Heart right ventricle (tissue), 16 donors: ENCODE measurements around the gene BTAF1. TPM values are rescaled to one million over a fixed set of nuclear protein-coding genes. Genes with fewer than 3 reads are reported as not detected.
"Not testable (repeated sequence)": the region's sequence is repeated elsewhere in the genome, so short reads cannot be mapped to it uniquely, and the experiment has no call there.

Experiments
- ATAC-seq, 8 donors: fragments of 200-7000 bp; cut with Tn5 transposase; one replicate each; pipeline ENCODE4 v1.9.1; 2020; ENCODE audit warnings: mild to moderate bottlenecking in 8 of 8, moderate library complexity in 8 of 8, moderate number of reproducible peaks in 1 of 8
- DNase-seq, 2 donors: peaks; one replicate each; pipeline ENCODE4 v3.0.0-alpha.2; 2020
- H3K27ac ChIP-seq, 10 donors: fragments of 200-600 bp; sonication (generic) in 2 of 10; one replicate each; pipeline versions ENCODE4 v1.5.0 to v1.8.0; 2020 to 2022; ENCODE audit warnings: mild to moderate bottlenecking in 3 of 10
- H3K27me3 ChIP-seq, 7 donors: fragments of 200-600 bp; one replicate each; pipeline ENCODE4 v1.8.0; 2021 to 2022; ENCODE audit warnings: mild to moderate bottlenecking in 2 of 7
- H3K36me3 ChIP-seq, 9 donors: fragments of 200-600 bp; sonication (generic) in 1 of 9; one replicate each; pipeline versions ENCODE4 v1.5.0 to v1.8.0; 2020 to 2022; ENCODE audit warnings: mild to moderate bottlenecking in 2 of 9
- H3K4me1 ChIP-seq, 9 donors: fragments of 200-600 bp; sonication (generic) in 1 of 9; one replicate each; pipeline versions ENCODE4 v1.5.0 to v1.8.0; 2020 to 2022; ENCODE audit warnings: mild to moderate bottlenecking in 4 of 9
- H3K4me3 ChIP-seq, 10 donors: fragments of 200-600 bp; sonication (generic) in 2 of 10; one replicate each; pipeline versions ENCODE4 v1.5.0 to v1.8.0; 2020 to 2022; ENCODE audit warnings: mild to moderate bottlenecking in 7 of 10, moderate library complexity in 2 of 10
- H3K9me3 ChIP-seq, 11 donors: fragments of 200-600 bp in 10 of 11; sonication (generic) in 2 of 11; one replicate each; pipeline versions ENCODE4 v1.5.0 to v1.8.0; 2013 to 2022; ENCODE audit warnings: mild to moderate bottlenecking in 2 of 11, control low read depth in 1 of 11, moderate library complexity in 1 of 11
- WGBS, 2 donors: extraction: QIAGEN DNeasy Blood & Tissue Kit; methylation state at CpG; one replicate each; pipeline ENCODE4 v1.1.7; 2013; ENCODE audit warnings: inconsistent platforms in 1 of 2; 5-methylcytosine and 5-hydroxymethylcytosine counted together
- intact Hi-C, 10 donors: fragments of 100-400 bp; cut with DNase I; formaldehyde crosslinking; loops; one replicate each; pipeline versions ENCODE4 v1.11.1 to v1.14.2; 2022
- polyA plus RNA-seq, 2 donors: library from polyadenylated mRNA; stranded (reverse); fragments of 200-250 nt; gene quantifications; one replicate each; pipeline ENCODE4 v1.2.3, GENCODE V29; 2013
- total RNA-seq, 10 donors: library from RNA; stranded (reverse); fragmentation: NEBNext Ultra II Directional in 3 of 10; extraction: Animal tissue kit (Norgen Biotek cat#: 25700) in 3 of 10; gene quantifications; one replicate each; pipeline versions ENCODE4 v1.2.1 to v1.2.4, GENCODE V29; 2021 to 2023
- TF ChIP-seq, protein P1 (sequence below), 9 donors: fragments of 200-600 bp; sonication (generic) in 2 of 9; IDR thresholded peaks; one replicate each; pipeline versions ENCODE4 v1.5.0 to v1.8.0; 2021 to 2022; ENCODE audit warnings: antibody characterized with exemption in 9 of 9, mild to moderate bottlenecking in 5 of 9, moderate library complexity in 1 of 9
- donor health status: Arrhythmogenic right ventricular cardiomyopathy.
- donor health status: ischemic (EF 13 %, LVEDD 7.1; RV severe dilation, severe dysfunction).
- donor health status: healthy with polysubstance abuse.
- donor health status: DM: no; HTN: yes; CAD: no.
- donor health status: DM: no; HTN: no; CAD: no.
- donor health status: ischemic (EF 25% LVEDD 6.9; RV normal size, moderate dysfunction).
- donor health status: ischemic (EF 25% LVEDD 5.7; RV mildly dilated, moderate dysfunction).
- donor health status: healthy.
- donor health status: DM: yes; HTN: yes; CAD: no.
- donor health status: Ischemic cardiomyopathy.
- donor health status: ischemic (EF 35%, LVEDD 5.7; RV mildly dilated, moderate dysfunction).
- donor health status: nonischemic (EF 11% LVEDD 7.7; RV severe dilation, severe dysfunction).
- donor health status: DM: yes; HTN: yes; CAD: no.
- donor health status: PGD.
- donor health status: ischemic (EF 29% LVEDD 5.4; RV normal size, mild dysfunction).
- donor health status: nonischemic (EF 23%, LVEDD 6.1; RV moderate dilation, normal function).

BTAF1 gene
- total and polyA plus RNA-seq, 12 donors, result 4.3 to 14.7 (median 12.2) TPM

DNA sequence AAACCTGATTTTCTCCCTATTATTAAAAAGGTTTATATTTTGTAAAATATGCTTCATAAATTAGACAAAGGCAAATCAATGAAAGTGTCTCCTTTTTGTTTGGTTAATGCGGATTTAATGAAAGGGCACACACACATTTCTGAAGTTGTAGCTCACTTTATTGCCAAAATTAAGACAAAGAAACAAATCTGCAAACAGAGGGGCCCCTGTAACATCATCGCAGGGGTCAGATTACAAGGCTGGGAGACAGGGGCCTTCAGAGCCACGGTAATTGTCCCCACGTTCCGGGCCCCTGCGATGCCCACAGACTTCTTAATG lies 36.7 kb upstream of the BTAF1 start:
- intact Hi-C loops, result no loop called here
- no peak for DNase-seq

DNA sequence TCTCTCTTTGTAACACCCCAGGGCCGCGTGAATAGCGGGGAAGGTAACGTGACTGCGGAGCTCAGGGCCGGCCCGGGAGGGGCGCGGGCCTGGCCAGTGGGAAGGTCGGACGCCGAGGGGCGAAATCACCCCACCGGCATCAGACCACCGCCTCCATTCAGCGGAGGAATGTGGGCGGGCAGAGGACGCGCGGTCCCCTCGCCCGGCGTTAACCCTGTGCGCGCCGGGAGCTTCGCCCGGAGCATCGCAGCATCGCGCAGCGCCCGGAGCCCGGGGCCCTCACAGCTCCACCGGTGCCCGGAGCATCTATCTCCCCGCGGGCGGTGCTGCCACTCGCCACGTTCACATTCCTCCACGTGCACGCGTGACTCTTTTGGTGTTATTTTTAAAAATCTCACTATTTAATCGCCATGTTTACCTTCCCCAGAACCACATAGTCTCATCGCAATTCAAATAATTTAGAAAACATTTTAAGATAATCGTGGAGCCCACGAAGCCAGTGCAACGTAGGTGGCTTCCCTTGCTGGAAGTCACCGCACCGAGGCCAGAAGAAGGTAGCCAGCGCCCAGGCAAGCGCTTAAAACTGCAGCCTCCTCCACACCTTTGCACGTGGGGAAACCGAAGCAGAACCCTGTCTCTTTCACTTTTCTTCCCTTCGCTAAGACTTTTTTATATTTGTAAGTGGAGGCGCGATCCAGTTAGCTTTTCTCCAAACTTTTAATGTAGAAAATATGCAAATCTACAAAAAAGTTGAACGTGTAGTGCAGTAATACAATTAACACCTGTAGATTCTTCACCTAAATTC lies 36.1 kb upstream of the BTAF1 start:
- WGBS, 2 donors, result 1% methylated on average over 59 of the region's 59 CpGs

More for the DNA sequence above, 36.7 kb upstream of the BTAF1 start:
- H3K9me3 ChIP-seq, result peaks cover 0 to 3% (median 0%) of the 10 kb centered on the region in 11 donors
- H3K4me3 ChIP-seq, result peak overlapping the region in 9 of 10 donors; percentile 48 to 75 (median 57)
- ATAC-seq, result no peak
- 20 to 24% methylated on average over 6 of the region's 6 CpGs for whole genome bisulfite sequencing, 2 donors
- H3K27ac ChIP-seq, result peak overlapping the region in 2 of 10 donors; percentile 23 to 53
- H3K36me3 ChIP-seq, result no peaks in the 10 kb centered on the region
- TF ChIP-seq, protein P1, sequence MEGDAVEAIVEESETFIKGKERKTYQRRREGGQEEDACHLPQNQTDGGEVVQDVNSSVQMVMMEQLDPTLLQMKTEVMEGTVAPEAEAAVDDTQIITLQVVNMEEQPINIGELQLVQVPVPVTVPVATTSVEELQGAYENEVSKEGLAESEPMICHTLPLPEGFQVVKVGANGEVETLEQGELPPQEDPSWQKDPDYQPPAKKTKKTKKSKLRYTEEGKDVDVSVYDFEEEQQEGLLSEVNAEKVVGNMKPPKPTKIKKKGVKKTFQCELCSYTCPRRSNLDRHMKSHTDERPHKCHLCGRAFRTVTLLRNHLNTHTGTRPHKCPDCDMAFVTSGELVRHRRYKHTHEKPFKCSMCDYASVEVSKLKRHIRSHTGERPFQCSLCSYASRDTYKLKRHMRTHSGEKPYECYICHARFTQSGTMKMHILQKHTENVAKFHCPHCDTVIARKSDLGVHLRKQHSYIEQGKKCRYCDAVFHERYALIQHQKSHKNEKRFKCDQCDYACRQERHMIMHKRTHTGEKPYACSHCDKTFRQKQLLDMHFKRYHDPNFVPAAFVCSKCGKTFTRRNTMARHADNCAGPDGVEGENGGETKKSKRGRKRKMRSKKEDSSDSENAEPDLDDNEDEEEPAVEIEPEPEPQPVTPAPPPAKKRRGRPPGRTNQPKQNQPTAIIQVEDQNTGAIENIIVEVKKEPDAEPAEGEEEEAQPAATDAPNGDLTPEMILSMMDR (IDR thresholded peaks at IDR 0.05), result no peak
- peaks cover 7 to 43% (median 30%) of the 10 kb centered on the region in 9 donors for H3K4me1 ChIP-seq
- peaks cover 0 to 28% (median 4%) of the 10 kb centered on the region in 7 donors for H3K27me3 ChIP-seq

DNA sequence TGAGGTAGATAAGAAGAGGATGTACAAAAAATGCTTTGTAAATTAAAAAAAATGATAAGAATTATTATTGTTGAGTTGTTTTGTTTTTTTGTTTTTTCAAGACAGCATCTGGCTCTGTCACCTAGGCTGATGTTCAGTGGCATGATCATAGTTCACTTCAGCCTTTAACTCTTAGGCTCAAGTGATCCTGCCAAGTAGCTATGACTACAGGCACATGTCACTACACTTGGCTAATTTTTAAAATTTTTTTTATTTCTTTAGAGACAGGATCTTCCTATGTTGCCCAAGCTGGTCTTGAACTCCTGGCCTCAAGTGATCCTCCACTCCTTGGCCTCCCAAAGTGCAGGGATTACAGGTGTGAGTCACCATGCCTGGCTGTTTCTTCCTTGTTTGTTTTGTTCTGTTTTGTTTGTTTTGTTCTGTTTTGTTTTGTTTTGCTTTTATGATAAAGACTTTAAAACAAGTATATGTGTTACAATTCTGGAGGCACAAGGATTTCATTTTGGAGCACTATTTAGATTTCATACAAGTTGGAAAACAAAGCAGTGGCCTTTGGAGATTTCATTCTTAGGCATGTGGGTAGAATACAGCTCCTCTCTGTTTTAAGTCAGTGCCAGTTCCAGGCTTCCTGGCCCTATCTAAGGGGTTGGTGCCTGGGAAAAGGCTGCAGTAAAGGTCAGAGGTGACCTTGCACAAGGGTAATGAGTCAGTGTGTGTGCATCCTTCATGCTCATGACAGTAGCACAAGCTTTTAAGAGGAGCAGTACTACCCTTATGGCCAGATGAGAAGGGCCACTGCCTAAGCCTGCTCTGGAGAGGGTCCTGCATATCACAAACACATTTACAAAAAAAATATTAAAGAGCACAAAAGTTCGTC lies 32.2 kb upstream of the BTAF1 start:
- TF ChIP-seq, protein P1 (IDR thresholded peaks at IDR 0.05), result no peak
- intact Hi-C loops, result loop anchor here in 1 of 10 donors (5.0 kb wide), 1 partner anchor 379 kb away; no protein-coding TSS in a partner anchor
- ATAC-seq, result peak in 1 of 8 donors; percentile 29

More for the DNA sequence above, 36.1 kb upstream of the BTAF1 start:
- intact Hi-C loops, result no loop called here
- H3K4me3 ChIP-seq, result peak overlapping the region; percentile 25 to 75 (median 56)
- DNase-seq (no peak), ATAC-seq (peak; percentile 35 to 76 (median 58))
- H3K27ac ChIP-seq, result peak overlapping the region in 2 of 10 donors; percentile 23 to 53
- H3K36me3 ChIP-seq, result no peaks in the 10 kb centered on the region
- no peaks in the 10 kb centered on the region for H3K9me3 ChIP-seq
- TF ChIP-seq, protein P1 (IDR thresholded peaks at IDR 0.05), result no peak
- H3K27me3 ChIP-seq, result peaks cover 0 to 28% (median 4%) of the 10 kb centered on the region in 7 donors
- H3K4me1 ChIP-seq, result peaks cover 7 to 43% (median 30%) of the 10 kb centered on the region in 9 donors

DNA sequence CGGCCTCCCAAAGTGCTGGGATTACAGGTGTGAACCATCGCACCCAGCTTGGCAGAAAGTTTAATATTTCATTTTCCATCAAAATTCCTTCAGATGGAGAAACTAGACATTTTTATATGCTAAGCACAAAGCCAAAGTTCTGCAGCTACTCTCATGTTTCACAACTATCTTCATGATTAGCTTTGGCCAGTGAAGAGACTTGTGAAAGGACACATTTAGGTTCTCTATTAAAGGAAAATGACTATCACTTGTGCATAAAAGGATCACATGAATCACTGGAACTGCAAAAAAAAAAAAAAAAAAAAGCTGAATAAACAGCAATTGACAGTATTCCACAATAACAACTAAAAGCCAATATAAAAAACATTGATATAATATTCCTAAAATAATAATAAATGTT lies 30.5 kb upstream of the BTAF1 start:
- no peak for ATAC-seq
- TF ChIP-seq, protein P1 (IDR thresholded peaks at IDR 0.05), result no peak
- Histone ChIP-seq H3K4me3 (no peak overlapping the region), H3K36me3 (no peaks in the 10 kb centered on the region), H3K4me1 (peaks cover 0 to 4% (median 2%) of the 10 kb centered on the region in 9 donors), H3K9me3 (no peaks in the 10 kb centered on the region), H3K27ac (no peak overlapping the region), H3K27me3 (peaks cover 0 to 12% (median 0%) of the 10 kb centered on the region in 7 donors)
- DNase-seq, result no peak
- 97 to 99% methylated on average over 2 of the region's 2 CpGs for WGBS, 2 donors
- intact Hi-C loops, result loop anchor here in 1 of 10 donors (5.0 kb wide), 1 partner anchor 381 kb away; no protein-coding TSS in a partner anchor

More for the DNA sequence above, 32.2 kb upstream of the BTAF1 start:
- WGBS, 2 donors, result 89 to 92% methylated on average over 1 of the region's 1 CpG
- no peak overlapping the region for H3K27ac ChIP-seq
- DNase-seq, result no peak
- peaks cover 0 to 26% (median 4%) of the 10 kb centered on the region in 7 donors for H3K27me3 ChIP-seq
- H3K4me1 ChIP-seq, result peaks cover 0 to 15% (median 13%) of the 10 kb centered on the region in 9 donors
- no peak overlapping the region for H3K4me3 ChIP-seq
- no peaks in the 10 kb centered on the region for H3K36me3 ChIP-seq
- no peaks in the 10 kb centered on the region for H3K9me3 ChIP-seq

DNA sequence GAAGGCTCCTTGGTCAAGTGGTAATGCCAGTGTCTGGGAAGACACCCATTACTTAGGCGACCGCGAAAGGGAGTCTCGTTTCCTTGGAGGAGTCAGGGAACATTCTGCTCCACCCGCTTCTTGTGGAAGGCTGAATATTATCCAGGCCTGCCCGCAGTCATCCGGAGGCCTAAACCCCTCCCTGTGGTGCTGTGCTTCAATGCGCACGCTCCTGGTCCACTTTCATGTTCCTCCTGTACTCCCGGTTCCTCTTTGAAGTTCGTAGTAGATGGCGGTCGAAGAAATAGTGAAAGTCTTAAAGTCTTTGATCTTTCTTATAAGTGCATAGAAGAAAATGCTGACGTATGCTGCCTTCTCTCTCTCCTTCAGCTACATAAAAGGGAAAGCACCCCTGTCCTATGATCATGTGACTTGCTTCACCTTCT lies 29.3 kb upstream of the BTAF1 start:
- H3K9me3 ChIP-seq, DNase-seq: not testable (repeated sequence)
- intact Hi-C loops, result loop anchor here in 1 of 10 donors (5.0 kb wide), 1 partner anchor 382 kb away; no protein-coding TSS in a partner anchor

More for the DNA sequence above, 29.3 kb upstream of the BTAF1 start:
- H3K36me3 ChIP-seq, ATAC-seq, H3K27ac ChIP-seq, H3K27me3 ChIP-seq, H3K4me3 ChIP-seq, H3K4me1 ChIP-seq: not testable (repeated sequence)
- WGBS, 2 donors, result 89% methylated on average over 14 of the region's 14 CpGs
